ENCODE data around the gene SLC2A4. TPM values are rescaled to one million over a fixed set of nuclear protein-coding genes. Genes with fewer than 3 reads are reported as not detected.

SLC2A4 gene
- total RNA-seq, 1 donor, result under 0.01 TPM

GRCh38 chr17:7239091-7240027, 42.2 kb upstream of the SLC2A4 start, which contains the start of gene PHF23:
TSS of gene PHF23 (minus strand) at chr17:7239457. CDS start at chr17:7239279, 178 bp downstream.
- Histone ChIP-seq H3K79me2 (ENCODE audit: insufficient read depth, low read length) (peaks cover 81% of the 10 kb centered on the region), H3K36me3 (ENCODE audit: insufficient read depth, low read length) (peaks cover 50% of the 10 kb centered on the region), H3K9me3 (ENCODE audit: low read depth, low read length) (no peaks in the 10 kb centered on the region), H3K4me2 (ENCODE audit: insufficient read depth, low read length) (peak within 1 kb of the TSS; percentile 98), H3K27me3 (ENCODE audit: insufficient read depth, low read length) (no peaks in the 10 kb centered on the region), H2AFZ (ENCODE audit: low read length) (peak within 1 kb of the TSS; percentile 31), H4K20me1 (ENCODE audit: insufficient read depth, low read length) (peaks cover 34% of the 10 kb centered on the region), H3K4me3 (ENCODE audit: insufficient read depth, low read length) (peak within 1 kb of the TSS; percentile 96), H3K27ac (ENCODE audit: low read depth, low read length) (peak within 1 kb of the TSS; percentile 84), H3K4me1 (ENCODE audit: insufficient read depth, low read length) (peaks cover 48% of the 10 kb centered on the region)
- TF ChIP-seq CTCF (IDR thresholded peaks at IDR 0.05; ENCODE audit: extremely low read depth, low read depth, low read length), result no peak
- DNase-seq (ENCODE audit: insufficient read length, low spot score, missing footprints), result peak; percentile 100

GRCh38 chr17:7240375-7240774, 41.1 kb upstream of the SLC2A4 start:
- H3K9me3 ChIP-seq (ENCODE audit: low read depth, low read length), result no peaks in the 10 kb centered on the region
- peaks cover 39% of the 10 kb centered on the region for H3K4me1 ChIP-seq (ENCODE audit: insufficient read depth, low read length)
- peaks cover 34% of the 10 kb centered on the region for H4K20me1 ChIP-seq (ENCODE audit: insufficient read depth, low read length)
- peaks cover 48% of the 10 kb centered on the region for H3K36me3 ChIP-seq (ENCODE audit: insufficient read depth, low read length)
- TF ChIP-seq CTCF (IDR thresholded peaks at IDR 0.05; ENCODE audit: extremely low read depth, low read depth, low read length), result no peak
- H3K27me3 ChIP-seq (ENCODE audit: insufficient read depth, low read length), result no peaks in the 10 kb centered on the region
- peak overlapping the region; percentile 84 for H3K27ac ChIP-seq (ENCODE audit: low read depth, low read length)
- H3K4me3 ChIP-seq (ENCODE audit: insufficient read depth, low read length), result peak overlapping the region; percentile 86
- DNase-seq (ENCODE audit: insufficient read length, low spot score, missing footprints), result no peak
- peak overlapping the region; percentile 98 for H3K4me2 ChIP-seq (ENCODE audit: insufficient read depth, low read length)
- no peak overlapping the region for H2AFZ ChIP-seq (ENCODE audit: low read length)
- H3K79me2 ChIP-seq (ENCODE audit: insufficient read depth, low read length), result peaks cover 74% of the 10 kb centered on the region

GRCh38 chr17:7241090-7241733, 40.3 kb upstream of the SLC2A4 start:
- Histone ChIP-seq H3K27ac (ENCODE audit: low read depth, low read length) (peak overlapping the region; percentile 84), H3K4me3 (ENCODE audit: insufficient read depth, low read length) (peak overlapping the region; percentile 86), H3K9me3 (ENCODE audit: low read depth, low read length) (no peaks in the 10 kb centered on the region), H3K27me3 (ENCODE audit: insufficient read depth, low read length) (no peaks in the 10 kb centered on the region), H3K4me1 (ENCODE audit: insufficient read depth, low read length) (peaks cover 33% of the 10 kb centered on the region), H3K4me2 (ENCODE audit: insufficient read depth, low read length) (peak overlapping the region; percentile 98), H4K20me1 (ENCODE audit: insufficient read depth, low read length) (peaks cover 27% of the 10 kb centered on the region), H3K36me3 (ENCODE audit: insufficient read depth, low read length) (peaks cover 47% of the 10 kb centered on the region), H3K79me2 (ENCODE audit: insufficient read depth, low read length) (peaks cover 71% of the 10 kb centered on the region), H2AFZ (ENCODE audit: low read length) (no peak overlapping the region)
- DNase-seq (ENCODE audit: insufficient read length, low spot score, missing footprints), result peak; percentile 68
- TF ChIP-seq CTCF (IDR thresholded peaks at IDR 0.05; ENCODE audit: extremely low read depth, low read depth, low read length), result no peak
